CD4-positive, alpha-beta T cell treated with Interleukin-1 beta for 1 hour (primary cell): ENCODE results near the gene MTHFR.

Experiments
- DNase-seq, 2 donors: peaks; one replicate each; pipeline ENCODE4 v3.0.0-alpha.2; 2020 to 2022

Gene MTHFR

DNA sequence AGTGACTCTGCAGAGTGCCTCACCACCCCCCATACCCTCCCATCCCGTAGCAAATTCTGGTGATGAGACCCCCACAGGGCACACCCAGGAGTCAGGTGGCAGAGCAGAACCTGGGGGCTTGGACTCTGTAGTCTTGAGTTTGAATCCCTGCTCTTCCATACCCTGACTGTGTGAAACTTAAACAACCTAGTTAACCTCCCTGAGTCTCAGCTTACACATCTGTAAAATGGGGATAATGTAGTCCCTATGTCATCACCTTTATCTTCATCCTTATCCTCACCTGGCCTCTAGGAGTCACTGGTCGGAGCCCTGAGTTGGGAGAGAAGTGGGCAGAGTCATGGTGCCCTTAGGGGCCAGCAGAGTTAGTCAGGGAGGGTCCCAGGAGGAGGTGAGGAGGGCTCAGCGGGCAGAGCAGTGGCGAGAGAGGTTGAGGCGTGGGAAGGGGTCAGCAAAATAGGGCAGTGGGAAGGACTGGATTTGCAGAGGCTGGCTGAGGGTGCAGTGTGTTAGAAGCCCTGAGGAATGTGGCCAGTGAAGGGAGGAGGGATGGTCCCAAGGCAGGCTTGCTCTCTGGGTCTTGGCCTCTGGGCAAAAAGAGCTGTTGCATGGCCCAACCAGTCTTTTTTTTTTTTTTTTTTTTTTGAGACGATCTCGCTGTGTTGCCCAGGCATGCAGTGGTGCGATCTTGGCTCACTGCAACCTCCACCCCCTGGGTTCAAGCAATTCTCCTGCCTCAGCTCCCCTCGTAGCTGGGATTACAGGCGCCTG, 25.2 kb downstream of the MTHFR start:
- no peak for DNase-seq

DNA sequence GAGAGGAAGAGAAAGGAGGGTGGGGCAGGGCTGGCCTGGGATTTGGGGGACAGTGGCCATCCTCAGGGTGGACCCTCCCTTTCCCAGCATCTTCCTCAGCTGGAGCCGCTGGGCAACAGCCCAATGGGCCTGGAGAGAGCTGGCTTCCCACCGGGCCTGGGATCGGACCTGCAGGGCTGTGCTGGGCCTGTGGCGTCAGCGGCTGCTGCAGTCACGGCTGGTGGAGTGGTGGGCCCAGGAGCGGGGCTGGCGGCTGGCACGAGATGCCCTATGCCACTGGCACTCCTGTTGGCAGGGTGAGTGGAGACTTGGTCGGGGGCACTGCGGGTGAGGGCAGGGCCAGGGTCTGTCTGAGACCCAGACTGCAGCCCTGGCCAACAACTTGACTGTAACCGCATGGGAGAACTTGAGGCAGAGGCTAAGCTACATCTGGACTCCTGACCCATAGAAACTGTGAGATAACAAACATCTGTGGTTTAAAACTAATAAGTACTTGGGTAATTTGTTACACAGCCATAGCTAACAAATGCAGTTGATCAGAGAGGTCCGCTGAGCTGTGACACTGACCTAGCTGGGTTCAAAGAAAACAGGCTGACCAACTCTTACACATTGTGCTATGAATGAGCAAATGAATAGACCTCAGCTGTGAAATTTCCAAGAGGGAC, 25.9 kb downstream of the MTHFR start:
- no peak for DNase-seq

DNA sequence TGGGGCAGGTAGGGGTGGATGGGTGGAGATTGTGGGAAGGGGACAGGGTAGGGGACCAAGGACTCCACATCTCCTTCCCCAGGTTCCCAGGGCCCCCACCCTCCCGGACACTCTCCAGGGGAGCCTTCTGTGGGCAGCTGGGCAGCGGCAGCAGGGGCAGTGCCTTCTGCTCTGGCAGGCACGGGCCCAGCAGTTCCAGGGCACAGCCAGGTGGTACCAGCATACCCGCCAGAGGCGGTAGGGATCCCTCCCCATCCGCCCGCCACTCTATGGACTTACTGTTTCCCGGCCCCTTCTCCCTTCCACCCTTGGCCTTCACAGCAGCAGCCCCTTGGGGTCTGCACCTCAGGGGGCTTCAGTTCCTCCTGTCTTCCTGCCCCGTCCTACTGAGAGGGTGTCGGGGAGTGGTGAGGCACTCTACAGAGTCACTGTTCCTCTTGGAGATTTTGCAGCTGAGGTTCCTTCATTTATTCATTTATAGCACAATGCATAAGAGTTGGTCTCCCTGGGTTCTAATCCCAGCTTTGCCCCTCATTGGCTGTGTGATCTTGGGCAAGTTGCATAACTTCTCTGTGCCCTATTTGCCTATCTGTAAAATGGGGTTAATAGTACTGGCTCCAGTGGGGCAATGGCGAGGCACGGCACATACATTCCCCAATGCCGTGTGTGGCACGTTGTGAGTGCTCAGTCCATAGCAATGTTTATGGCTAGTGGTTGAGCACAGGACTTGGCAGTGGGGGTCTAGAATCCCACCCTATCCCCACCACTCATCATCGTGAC, 26.7 kb downstream of the MTHFR start:
- DNase-seq, result no peak

DNA sequence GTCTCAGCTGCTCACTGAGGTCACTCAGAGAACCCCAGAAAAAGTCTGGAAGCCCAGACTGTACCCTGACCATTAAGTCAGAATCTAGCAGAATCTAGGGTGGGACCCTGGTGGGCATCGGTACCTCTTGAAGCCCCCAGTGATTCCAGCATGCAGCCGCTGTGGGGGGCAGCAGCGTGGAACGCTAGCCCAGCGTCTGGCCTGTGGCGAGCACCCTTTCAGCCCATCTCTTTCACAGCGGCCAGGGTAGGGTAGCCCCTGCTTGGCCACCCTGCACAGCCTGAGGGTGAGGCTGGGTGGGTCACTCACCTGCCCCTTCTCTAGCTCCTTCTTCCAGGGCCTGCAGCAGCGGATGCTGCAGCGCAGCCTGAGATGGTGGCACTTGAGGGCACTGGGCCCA, 27.4 kb downstream of the MTHFR start:
- no peak for DNase-seq

DNA sequence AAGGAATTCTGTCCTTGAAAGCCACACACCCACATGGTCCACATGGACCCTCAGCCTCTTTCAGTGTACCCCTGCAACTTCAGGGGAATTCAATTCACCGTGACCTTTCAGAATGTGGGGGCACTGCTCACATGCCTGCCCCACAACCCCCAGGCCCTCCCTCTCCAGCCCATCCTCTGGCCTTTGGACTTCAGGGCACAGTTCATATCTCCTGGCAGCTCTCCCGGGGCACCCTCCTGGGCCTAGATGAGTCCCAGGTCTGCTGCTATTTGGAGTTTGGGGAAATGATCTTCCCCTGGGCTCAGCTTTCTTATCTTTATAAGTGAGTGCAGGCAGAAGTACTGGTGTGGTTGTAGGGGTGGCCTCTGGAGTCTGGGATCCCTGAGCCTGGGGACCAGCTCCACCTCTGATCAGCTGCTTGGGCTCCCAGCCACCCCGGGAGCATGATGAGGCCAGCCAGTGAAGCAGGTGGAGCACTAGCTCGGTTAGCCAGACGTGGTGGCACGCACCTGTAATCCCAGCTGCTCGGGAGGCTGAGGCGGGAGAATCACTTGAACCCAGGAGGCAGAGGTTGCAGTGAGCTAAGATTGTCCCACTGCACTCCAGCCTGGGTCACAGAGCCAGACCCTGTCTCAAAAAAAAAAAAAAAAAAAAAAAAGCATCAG, 28.0 kb downstream of the MTHFR start:
- DNase-seq, result no peak

DNA sequence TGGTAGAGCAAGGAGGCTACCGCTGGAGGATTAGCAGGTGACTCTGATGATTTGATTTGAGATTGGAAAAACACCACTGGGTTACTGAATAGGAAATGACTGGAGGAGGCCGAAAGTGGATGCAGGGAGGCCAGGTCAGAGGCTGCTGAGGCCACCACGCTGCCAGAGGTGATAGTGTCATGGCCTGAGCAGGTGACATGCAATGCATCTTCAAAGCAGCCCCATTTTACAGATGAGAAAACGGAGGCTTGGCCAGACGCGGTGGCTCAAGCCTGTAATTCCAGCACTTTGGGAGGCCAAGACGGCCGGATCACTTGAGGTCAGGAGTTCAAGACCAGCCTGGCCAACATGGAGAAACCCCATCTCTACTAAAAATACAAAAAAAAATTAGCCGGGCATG, 31.0 kb downstream of the MTHFR start:
- DNase-seq, result no peak

DNA sequence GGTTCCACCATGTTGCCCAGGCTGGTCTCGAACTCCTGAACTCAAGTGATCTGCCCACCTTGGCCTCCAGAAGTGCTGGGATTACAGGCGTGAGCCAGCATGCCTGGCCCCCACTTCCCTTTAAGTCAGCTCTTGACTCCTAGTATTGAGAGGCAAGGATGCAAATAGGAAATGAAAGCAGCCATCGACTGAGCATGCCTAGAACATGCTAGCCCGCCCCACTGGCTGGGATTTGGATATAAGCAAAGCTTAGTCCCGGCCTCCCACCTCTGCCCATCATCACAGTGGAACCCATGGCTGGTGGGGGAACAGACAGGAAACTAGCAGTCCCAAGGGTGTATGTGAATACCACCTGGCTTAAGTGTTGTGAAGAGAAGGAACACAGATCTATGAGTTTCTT, 33.3 kb downstream of the MTHFR start:
- DNase-seq, result no peak

DNA sequence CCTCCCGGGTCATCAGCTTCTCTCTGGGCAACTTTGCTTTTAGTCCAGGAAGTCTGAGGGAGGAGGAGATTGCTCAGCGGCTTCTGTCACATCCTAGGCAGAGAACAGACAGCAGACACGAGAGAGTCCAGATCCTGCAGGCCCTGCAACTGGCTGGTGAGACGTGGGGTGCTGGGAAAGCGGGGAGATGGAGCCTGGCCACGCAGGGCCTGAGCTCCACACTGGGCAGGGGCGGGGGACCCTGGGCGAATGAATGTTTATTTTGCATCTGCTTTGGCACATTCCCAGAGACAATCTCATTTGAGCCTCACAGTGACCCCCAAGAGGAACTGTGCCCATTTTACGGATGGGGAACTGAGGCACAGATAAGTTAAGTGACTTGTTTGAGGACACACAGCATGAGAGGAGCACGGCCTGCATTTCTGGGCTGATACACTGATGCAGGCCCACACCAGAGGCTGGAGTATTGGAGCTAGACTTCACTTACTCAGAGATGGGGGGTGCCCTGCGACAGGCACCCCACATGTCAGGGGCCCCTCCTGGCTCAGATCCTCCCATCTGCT, 34.2 kb downstream of the MTHFR start:
- no peak for DNase-seq

DNA sequence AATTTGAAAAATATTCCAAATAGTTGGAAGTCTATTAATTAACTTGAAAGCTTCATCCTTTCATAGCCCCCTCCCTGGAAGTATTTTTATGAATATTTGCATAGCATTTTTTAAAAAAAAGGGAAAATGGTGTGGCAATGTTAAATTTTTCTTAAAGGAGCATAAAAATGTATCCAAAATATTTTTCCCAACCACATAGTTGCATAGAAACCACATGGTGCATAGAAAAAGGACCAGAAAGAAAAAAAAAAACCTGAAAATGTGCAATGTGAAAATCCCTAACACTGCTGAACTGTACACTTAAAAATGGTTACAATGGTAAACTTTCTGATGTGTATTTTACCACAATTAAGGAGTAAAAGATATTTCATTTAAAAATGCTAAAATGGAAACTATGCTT, 35.8 kb downstream of the MTHFR start:
- DNase-seq, result no peak

DNA sequence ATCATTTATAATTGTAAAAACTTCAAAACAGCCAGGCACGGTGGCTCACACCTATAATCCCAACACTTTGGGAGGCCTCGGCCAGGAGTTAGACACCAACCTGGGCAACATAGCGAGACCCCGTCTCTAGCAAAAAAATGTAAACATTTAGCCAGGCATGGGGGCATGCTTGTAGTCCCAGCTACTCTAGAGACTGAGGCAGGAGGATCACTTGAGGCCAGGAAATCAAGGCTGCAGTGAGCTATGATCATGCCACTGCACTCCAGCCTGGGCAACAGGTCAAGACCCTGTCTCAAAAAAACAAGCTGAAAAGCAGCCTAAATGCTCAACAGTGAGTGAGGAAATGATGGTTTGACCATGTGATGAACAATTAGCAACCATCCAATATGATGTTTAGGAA, 36.5 kb downstream of the MTHFR start:
- DNase-seq, result no peak

DNA sequence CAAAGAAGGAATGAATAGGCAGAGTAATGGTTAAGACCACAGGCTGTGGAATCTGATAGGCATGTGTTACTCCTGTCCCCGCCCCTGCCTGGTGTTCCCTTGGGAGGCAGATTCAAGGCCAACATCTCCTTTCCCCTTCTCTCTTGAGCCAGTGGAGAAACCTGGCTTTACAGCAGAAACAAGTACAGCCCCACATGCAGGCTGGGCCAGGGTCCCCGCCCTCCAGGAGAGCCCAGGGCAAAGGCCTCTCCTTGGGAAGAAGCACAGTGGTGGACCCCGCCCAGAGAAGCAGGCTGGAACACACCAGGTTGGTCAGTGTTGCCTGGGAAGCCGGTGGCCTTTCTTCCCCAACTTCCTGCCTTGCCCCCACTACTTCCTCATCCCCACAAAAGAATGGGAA, 36.9 kb downstream of the MTHFR start:
- DNase-seq, result no peak

DNA sequence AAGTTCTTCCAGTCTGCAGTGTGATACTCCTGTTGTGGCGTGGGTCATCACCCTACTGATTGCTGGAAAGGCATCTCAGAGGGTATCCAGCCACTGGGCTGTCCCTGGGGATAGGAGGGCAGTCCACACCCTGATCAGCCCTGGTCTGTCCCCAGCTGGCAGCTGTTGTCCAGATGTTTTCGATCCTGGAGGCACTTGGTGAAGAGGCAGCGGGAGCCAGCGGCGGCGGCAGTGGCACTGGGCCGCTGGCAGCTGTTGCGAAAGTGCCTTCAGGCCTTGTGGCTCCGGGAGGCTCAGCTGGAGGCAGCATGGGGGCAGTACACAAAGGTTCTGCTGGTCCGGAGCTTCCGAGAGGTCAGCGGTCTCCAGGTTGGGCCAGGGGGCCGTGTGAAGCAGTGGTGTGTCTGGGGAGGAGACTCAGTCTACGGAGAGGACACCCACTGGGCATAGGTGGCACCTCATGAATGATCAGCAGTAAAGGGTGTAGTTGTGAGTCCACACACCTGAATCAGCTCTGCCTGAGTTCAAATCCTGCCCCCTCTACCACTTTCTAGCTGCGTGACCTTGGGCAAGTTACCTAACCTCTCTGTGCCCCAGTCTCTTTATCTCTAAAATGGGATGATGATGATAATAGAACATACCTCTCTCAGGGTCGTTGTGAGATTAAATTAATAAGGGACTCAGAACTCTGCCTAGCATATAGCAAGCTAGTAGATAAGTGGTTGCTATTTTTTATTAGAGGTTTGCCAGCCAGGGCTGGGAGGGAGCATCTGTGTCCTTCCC, 37.7 kb downstream of the MTHFR start:
- DNase-seq, result no peak

DNA sequence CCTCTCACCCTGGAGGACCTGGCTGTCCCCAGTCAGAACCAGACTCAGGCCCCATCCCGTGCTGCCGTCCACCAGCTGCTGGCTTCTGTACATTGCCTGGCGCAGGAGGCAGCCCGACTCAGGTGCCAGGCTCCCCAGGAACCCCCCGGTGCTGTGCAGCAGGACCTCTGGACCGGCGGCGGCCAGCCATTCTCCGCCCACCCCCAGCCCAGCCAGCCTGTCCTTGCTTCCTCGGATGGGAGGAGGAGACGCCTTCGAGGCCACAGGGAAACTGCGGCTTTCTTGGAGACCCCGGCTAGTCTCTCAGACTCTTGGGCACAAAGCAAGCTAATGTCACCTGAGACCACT, 39.4 kb downstream of the MTHFR start:
- no peak for DNase-seq

DNA sequence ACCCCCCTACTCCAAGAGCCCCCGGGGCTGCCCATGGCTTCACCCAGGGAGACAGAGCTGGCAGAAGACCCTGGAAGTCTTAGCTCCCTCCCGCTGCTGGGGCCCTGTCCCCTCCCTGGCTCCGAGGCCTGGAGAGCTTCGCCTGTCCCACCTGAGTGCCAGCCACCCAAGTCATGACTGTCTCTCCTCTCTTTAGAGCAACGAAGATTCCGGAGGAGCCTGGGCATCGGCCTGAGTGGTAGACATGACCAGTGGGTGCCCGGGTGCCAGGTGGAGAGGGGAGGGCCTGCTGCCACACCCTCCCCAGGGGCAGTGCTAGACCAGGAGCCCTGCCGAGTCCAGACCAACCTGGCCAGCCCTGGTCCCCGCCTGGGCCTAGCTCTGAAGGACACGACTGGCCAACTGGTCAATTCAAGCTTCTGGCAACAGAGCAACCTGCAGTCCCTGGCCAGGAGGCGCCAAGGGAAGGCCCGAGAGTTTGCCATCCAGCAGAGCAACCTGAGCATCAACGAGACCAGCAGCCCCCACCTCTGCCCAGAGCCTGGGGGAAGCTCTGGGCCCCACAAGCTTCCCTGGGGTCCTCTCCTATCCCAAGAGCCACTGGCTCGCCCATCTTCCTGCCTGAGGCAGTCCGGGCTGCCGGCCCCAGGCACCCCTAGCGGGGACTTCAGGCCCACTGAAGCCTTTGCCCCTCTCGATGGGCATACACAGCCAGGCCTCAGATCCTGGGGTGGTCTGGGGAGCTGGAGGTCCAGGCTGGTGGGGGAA, 39.9 kb downstream of the MTHFR start:
- DNase-seq, result no peak

DNA sequence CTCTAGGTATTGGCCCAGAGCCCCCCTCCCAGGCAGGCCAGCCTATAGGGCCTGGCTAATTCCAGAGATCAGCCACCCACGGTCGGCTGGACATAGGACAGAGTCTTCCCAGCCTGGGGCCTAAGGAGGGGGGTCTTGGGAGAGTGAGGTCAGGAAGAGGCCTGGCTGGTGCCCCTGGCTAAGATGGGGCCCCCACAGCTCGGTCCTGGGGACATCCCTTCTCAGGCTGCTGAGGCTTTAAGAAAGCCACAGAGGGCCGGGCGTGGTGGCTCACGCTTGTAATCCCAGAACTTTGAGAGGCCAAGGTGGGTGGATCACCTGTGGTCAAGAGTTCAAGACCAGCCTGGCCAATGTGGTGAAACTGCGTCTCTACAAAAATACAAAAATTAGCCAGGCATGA, 41.2 kb downstream of the MTHFR start:
- no peak for DNase-seq

DNA sequence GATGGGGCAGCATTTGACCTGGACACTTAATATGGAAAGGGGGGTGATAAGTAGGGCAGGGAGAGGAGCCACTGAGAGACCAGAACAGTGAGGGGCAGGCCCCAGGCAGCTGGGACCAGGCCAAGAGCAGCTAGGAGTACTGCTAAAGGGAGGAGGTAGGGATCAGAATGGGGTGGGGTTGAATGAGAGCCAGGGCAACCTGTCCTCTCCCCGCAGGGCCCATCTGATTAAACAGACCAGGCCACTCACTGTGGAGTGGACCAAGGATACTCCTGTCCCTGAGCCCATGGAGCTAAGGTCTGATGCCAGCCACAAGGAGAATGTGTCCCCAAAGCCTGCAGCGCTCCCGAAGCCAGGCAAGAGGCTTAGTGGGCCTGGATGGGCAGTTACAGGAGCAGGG, 41.6 kb downstream of the MTHFR start:
- DNase-seq, result no peak

DNA sequence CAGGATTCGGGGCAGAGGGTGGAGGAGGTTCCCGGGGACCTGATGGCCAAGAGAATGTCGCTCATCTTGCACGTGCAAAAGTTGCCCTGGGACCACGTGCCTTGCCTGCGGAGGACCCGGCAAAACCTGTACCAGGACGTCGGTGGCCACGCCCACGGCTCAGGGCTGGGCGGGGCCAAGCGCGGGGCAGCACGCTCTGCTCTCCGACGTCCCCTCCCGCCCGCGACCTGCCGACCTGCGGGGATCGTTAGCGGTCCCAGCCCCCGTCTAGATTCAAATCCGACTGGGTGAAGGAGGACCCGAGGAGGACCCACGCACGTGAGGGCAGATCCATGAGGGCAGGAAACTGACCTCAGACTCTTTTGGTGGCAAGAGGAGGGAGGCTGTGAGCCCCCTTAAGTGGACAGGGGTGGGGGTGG, 43.8 kb downstream of the MTHFR start, which contains the start of gene C1orf167:
Gene C1orf167, plus strand, starts transcription at position 206 of the 419 bp plus-strand sequence. CDS start 2,208 bp downstream, outside the sequence.
- peak; percentile 11 to 21 for DNase-seq

DNA sequence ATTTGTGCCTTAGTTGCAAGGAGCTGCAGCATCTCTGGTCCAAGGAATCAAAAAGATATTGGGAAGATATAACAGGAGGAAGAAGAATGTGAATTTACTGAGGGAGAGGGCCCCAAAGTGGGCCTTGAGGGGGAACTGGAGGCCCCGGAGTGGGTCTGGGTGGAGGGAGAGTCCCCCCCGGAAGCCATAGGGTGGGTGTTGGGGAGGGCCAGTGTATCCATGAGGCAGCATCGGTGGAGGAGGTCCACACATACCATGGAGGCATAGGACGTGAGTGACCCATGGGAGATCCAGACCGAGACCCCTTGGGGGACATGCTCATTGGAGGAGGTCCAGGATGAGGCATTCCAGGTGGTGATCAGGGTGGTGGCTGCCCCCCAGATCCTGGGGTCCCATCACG, 44.5 kb downstream of the MTHFR start:
- DNase-seq, result no peak

DNA sequence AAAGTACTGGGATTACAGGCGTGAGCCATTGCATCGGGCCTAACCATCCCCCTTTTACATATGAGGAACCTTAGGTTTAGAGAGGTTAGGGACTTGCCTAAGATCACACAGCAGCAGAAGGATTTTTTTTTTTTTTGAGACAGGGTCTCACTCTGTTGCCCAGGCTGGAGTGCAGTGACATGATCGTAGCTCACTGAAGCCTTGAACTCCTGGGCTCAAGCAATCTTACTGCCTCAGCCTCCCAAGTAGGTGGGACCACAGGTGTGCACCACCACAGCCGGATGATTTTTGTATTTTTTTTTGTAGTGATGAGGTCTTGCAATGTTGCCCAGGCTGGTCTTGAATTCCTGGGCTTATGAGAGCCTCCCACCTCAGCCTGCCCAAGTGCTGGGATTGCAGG, 46.0 kb downstream of the MTHFR start:
- no peak for DNase-seq

DNA sequence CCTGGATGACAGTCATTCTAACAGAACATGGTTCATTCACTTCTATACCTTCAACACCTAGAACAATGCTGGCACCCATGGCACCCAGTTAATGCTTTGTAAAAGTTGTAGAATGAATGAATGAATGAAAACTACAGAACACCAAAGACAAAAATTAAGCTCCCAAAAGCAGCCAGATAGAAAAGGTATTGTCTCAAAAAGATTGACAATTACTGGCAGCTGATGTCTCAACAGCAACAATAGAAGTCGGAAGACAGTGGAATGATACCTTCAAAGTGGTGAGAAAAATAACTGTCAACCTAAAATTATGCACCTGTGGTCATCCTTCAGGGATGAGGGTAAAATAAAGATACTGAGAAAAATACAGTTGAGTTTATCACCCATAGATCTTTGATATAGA, 48.7 kb downstream of the MTHFR start:
- no peak for DNase-seq

DNA sequence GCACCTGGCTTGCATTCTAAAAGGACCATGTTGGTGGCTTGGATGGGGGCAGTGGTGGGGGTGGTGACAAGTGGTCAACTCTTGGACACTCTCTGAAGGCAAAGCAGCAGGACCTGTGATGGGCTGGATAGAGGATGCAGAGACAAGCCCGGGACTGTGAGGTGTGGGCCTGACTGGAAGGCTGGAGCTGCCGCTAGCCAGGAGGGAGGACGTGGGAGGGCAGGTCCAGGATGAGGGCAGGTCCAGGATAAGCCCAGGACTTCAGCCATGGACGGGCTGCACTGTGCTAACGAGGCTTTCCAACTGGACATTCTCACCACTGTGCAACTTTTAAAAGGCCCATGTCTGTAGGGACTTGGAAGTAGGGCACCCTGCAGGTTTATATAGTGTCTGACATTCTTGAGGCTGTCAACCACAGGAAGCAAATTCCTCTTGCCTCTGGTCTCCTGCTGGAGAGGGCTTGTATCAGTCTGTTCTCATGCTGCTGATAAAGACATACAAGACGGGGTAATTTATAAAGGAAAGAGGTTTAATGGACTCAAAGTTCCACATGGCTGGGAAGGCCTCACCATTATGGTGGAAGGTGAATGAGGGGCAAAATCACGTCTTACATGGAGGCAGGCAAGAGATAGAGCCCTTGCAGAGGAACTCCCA, 52.1 kb downstream of the MTHFR start:
- DNase-seq, result no peak
